Endothelial cell of umbilical vein (primary cell): Measurements from ENCODE around the gene CLIP3. TPM values are rescaled to one million over a fixed set of nuclear protein-coding genes. Genes with fewer than 3 reads are reported as not detected.

Source experiments
- BruUV-seq: library from RNA; stranded (reverse); fragments of 400-500 nt; replicated peaks from 2 replicates; lab custom pipeline; 2021; lab: Mats Ljungman, UMichigan
- CTCF ChIA-PET: fragments of 300-600, 350-600 bp; sonication (Branson Sonifier 250); formaldehyde crosslinking; loops from one replicate; lab custom pipeline; 2021; ENCODE audit warnings: antibody characterized with exemption, inconsistent platforms; lab: Charles Lee
- POLR2A ChIA-PET: fragments of 300-600, 350-600 bp; sonication (Branson Sonifier 250); formaldehyde crosslinking; loops from one replicate; lab custom pipeline; 2021; ENCODE audit warnings: antibody characterized with exemption, inconsistent platforms; lab: Charles Lee
- DNase-seq: peaks from one replicate; pipeline ENCODE4 v3.0.0-alpha.2; 2011; ENCODE audit warnings: low read depth, low spot score
- FAIRE-seq: peaks from 2 replicates; lab custom pipeline; 2011; peaks lifted over from hg19 to GRCh38; lab: Jason Lieb, UNC
- H2AFZ ChIP-seq: 2 replicates; pipeline ENCODE4 v1.6.0; 2012; ENCODE audit warnings: low read depth, low read length, control low read depth, inconsistent platforms
- H3K27ac ChIP-seq: 2 replicates; pipeline ENCODE4 v1.5.1; 2011; ENCODE audit warnings: low read depth, mild to moderate bottlenecking, control low read depth, low read length, moderate library complexity; ENCODE audit not compliant: insufficient read depth
- H3K27me3 ChIP-seq, 2 experiments: 2 replicates each; pipeline versions ENCODE4 v1.6.0 to v1.6.1; 2011; ENCODE audit warnings: low read length in 2 of 2, mixed read lengths in 1 of 2; ENCODE audit not compliant: control insufficient read depth in 2 of 2, insufficient read depth in 2 of 2
- H3K36me3 ChIP-seq, 2 experiments: 2 replicates in 1 of 2; 3 replicates in 1 of 2; pipeline ENCODE4 v1.5.1; 2011; ENCODE audit warnings: low read length in 2 of 2, mild to moderate bottlenecking in 1 of 2, moderate library complexity in 1 of 2; ENCODE audit not compliant: control insufficient read depth in 2 of 2, insufficient read depth in 2 of 2; ENCODE audit errors: extremely low read depth in 1 of 2
- H3K4me1 ChIP-seq: 3 replicates; pipeline ENCODE4 v1.5.1; 2011; ENCODE audit warnings: mild to moderate bottlenecking, low read length; ENCODE audit not compliant: control insufficient read depth, insufficient read depth; ENCODE audit errors: extremely low read depth
- H3K4me2 ChIP-seq: 2 replicates; pipeline ENCODE4 v1.6.1; 2011; ENCODE audit warnings: low read length, control low read depth, mixed read lengths; ENCODE audit not compliant: insufficient read depth
- H3K4me3 ChIP-seq, 3 experiments: fragments of 200-600 bp in 1 of 3; sonication (generic), shearing (Covaris generic) in 1 of 3; replicated peaks in 1 of 3; 2 replicates each; pipeline ENCODE4 v1.5.1; 2011 to 2016; ENCODE audit warnings: control low read depth in 3 of 3, low read length in 3 of 3, mild to moderate bottlenecking in 2 of 3, inconsistent platforms in 1 of 3, low read depth in 1 of 3, moderate library complexity in 1 of 3; ENCODE audit not compliant: insufficient read depth in 1 of 3
- H3K79me2 ChIP-seq: 2 replicates; pipeline ENCODE4 v1.6.0; 2012; ENCODE audit warnings: low read length, inconsistent platforms; ENCODE audit not compliant: control insufficient read depth, insufficient read depth
- H3K9ac ChIP-seq: replicated peaks from 2 replicates; pipeline ENCODE3; 2011; ENCODE audit warnings: low read length, control low read depth; ENCODE audit not compliant: insufficient read depth; ENCODE audit errors: extremely low read depth
- H3K9me1 ChIP-seq: replicated peaks from 3 replicates; pipeline ENCODE4 v1.6.0; 2011; ENCODE audit warnings: mild to moderate bottlenecking, low read length; ENCODE audit not compliant: control insufficient read depth, insufficient read depth; ENCODE audit errors: extremely low read depth
- H3K9me3 ChIP-seq: replicated peaks from 2 replicates; pipeline ENCODE4 v1.5.1; 2012; ENCODE audit warnings: low read length, inconsistent platforms; ENCODE audit not compliant: control insufficient read depth, insufficient read depth
- H4K20me1 ChIP-seq: replicated peaks from 2 replicates; pipeline ENCODE3; 2011; ENCODE audit warnings: mild to moderate bottlenecking, low read length; ENCODE audit not compliant: control insufficient read depth, insufficient read depth; ENCODE audit errors: extremely low read depth
- CTCF ChIP-seq, 2 donors: IDR thresholded peaks; 1 replicate in 1 of 2; 2 replicates in 1 of 2; pipeline ENCODE4 v1.5.1; 2011; ENCODE audit warnings: low read length in 2 of 2, mild to moderate bottlenecking in 2 of 2, moderate library complexity in 2 of 2, control low read depth in 1 of 2, inconsistent platforms in 1 of 2, low read depth in 1 of 2; ENCODE audit not compliant: insufficient read depth in 1 of 2; ENCODE audit errors: extremely low read depth in 1 of 2
- EZH2 ChIP-seq: IDR thresholded peaks from 2 replicates; pipeline ENCODE4 v1.6.1; 2012; ENCODE audit warnings: borderline replicate concordance, low read depth, mild to moderate bottlenecking, moderate library complexity, low read length, inconsistent platforms; ENCODE audit not compliant: severe bottlenecking
- FOS ChIP-seq: IDR thresholded peaks from 2 replicates; pipeline ENCODE4 v1.6.1; 2011; ENCODE audit warnings: mild to moderate bottlenecking, low read length, moderate library complexity, borderline replicate concordance; ENCODE audit not compliant: insufficient read depth
- GATA2 ChIP-seq: IDR thresholded peaks from 2 replicates; pipeline ENCODE4 v1.7.0; 2011; ENCODE audit warnings: low read depth, mild to moderate bottlenecking, moderate library complexity, mixed read lengths, low read length; ENCODE audit not compliant: insufficient read length, insufficient read depth
- JUN ChIP-seq: IDR thresholded peaks from 2 replicates; pipeline ENCODE4 v1.6.1; 2011; ENCODE audit warnings: borderline replicate concordance, low read depth; ENCODE audit not compliant: insufficient read length, insufficient read depth
- MAX ChIP-seq: IDR thresholded peaks from 2 replicates; pipeline ENCODE4 v1.6.1; 2011; ENCODE audit not compliant: insufficient read depth, insufficient read length
- MYC ChIP-seq: IDR thresholded peaks from one replicate; pipeline ENCODE4 v1.6.1; 2011; ENCODE audit warnings: mild to moderate bottlenecking, low read depth, low read length
- POLR2A ChIP-seq: IDR thresholded peaks from 2 replicates; pipeline ENCODE4 v1.6.1; 2012; ENCODE audit warnings: low read depth, mild to moderate bottlenecking, control low read depth, low read length
- POLR2AphosphoS5 ChIP-seq: IDR thresholded peaks from 2 replicates; pipeline ENCODE4 v1.6.1; 2012; ENCODE audit warnings: low read depth, mild to moderate bottlenecking, control low read depth, low read length, moderate library complexity; ENCODE audit not compliant: insufficient read depth
- dilution Hi-C: fragments of 300-500 bp; cut with MboI; formaldehyde crosslinking; loops from one replicate; pipeline ENCODE4 v1.15.0; 2019; ENCODE audit warnings: low sequenced_read_pairs; ENCODE audit not compliant: extremely low pct_ligation_motif_present
- intact Hi-C: fragments of 100-400 bp; cut with micrococcal nuclease; formaldehyde crosslinking; loops from one replicate; pipeline ENCODE4 v1.10.0; 2022
- polyA plus RNA-seq, 4 experiments: library from polyadenylated mRNA; depleted of rRNA in 3 of 4; stranded (reverse) in 3 of 4; unstranded in 1 of 4; fragments of >200 nt; gene quantifications; 2 replicates each; pipeline versions ENCODE4 v1.2.1 to v1.2.3, GENCODE V29; 2011 to 2012; ENCODE audit warnings: missing spikeins in 1 of 4
- total RNA-seq: library from RNA; stranded (reverse); gene quantifications from 2 replicates; pipeline ENCODE4 v1.2.3, GENCODE V29; 2021

CLIP3 gene
- total and polyA plus RNA-seq, 2 donors (not counting 3 experiments of a cell fraction or from before 2014, with no cell fraction given): 7.0 to 24.4 TPM

- Histone ChIP-seq H4K20me1 (no peaks in the 10 kb centered on the region), H3K79me2 (no peaks in the 10 kb centered on the region), H3K36me3 (no peaks in the 10 kb centered on the region), H3K9me3 (no peaks in the 10 kb centered on the region), H3K9ac (no peak overlapping the region), H3K4me3 (no peak overlapping the region), H3K27ac (no peak overlapping the region), H3K9me1 (no peaks in the 10 kb centered on the region), H3K4me2 (no peak overlapping the region), H3K27me3 (no peaks in the 10 kb centered on the region), H3K4me1 (no peaks in the 10 kb centered on the region), H2AFZ (no peak overlapping the region)
- intact Hi-C loops (no loop called here), dilution Hi-C loops (no loop called here)
- FAIRE-seq (no peak), DNase-seq (no peak)
- CTCF ChIA-PET: no interaction called here
- no peak for TF ChIP-seq POLR2AphosphoS5
- POLR2A ChIA-PET: no interaction called here
- BruUV-seq: no TSS peak
Measured at GRCh38 chr19:36040495-36040894, 7.8 kb upstream of the CLIP3 start.

GRCh38 chr19:36031308-36031707, 1.4 kb downstream of the CLIP3 start:
- H3K4me1 ChIP-seq: peaks cover 6% of the 10 kb centered on the region
- H3K27me3 ChIP-seq: no peaks in the 10 kb centered on the region
- no TSS peak for BruUV-seq
- TF ChIP-seq JUN (no peak), MYC (no peak), MAX (no peak), EZH2 (no peak), CTCF (IDR thresholded peaks at IDR 0.05; ENCODE audit: extremely low read depth in 1 of 2, insufficient read depth in 1 of 2, low read depth in 1 of 2, low read length in 2 of 2) (no peak), FOS (no peak), POLR2A (no peak), POLR2AphosphoS5 (no peak), GATA2 (no peak)
- CTCF ChIA-PET: interaction anchor here (1.1 to 1.3 kb wide), 2 partner anchors 17 kb away, joined by 3 to 5 read pairs; partner anchors contain the start of gene ALKBH6
- H3K9me3 ChIP-seq: no peaks in the 10 kb centered on the region
- peaks cover 0 to 2% of the 10 kb centered on the region in 2 experiments for H3K36me3 ChIP-seq
- no peak overlapping the region for H3K9ac ChIP-seq
- no peaks in the 10 kb centered on the region for H3K79me2 ChIP-seq
- H3K4me3 ChIP-seq: no peak overlapping the region
- H4K20me1 ChIP-seq: no peaks in the 10 kb centered on the region
- H3K4me2 ChIP-seq: no peak overlapping the region
- dilution Hi-C loops: no loop called here
- no peak for FAIRE-seq
- no peaks in the 10 kb centered on the region for H3K9me1 ChIP-seq
- H3K27ac ChIP-seq: no peak overlapping the region
- H2AFZ ChIP-seq: no peak overlapping the region
- DNase-seq: no peak
- intact Hi-C loops: no loop called here
- POLR2A ChIA-PET: no interaction called here
